HG03432 (cell line): ENCODE data around the gene SLC6A3.

ENCODE experiments used
- ATAC-seq: cut with Tn5 transposase; IDR thresholded peaks from one replicate; pipeline ENCODE4 v1.9.1; 2021; ENCODE audit warnings: mild to moderate bottlenecking, moderate library complexity; ENCODE audit not compliant: unreplicated experiment

Gene SLC6A3

DNA sequence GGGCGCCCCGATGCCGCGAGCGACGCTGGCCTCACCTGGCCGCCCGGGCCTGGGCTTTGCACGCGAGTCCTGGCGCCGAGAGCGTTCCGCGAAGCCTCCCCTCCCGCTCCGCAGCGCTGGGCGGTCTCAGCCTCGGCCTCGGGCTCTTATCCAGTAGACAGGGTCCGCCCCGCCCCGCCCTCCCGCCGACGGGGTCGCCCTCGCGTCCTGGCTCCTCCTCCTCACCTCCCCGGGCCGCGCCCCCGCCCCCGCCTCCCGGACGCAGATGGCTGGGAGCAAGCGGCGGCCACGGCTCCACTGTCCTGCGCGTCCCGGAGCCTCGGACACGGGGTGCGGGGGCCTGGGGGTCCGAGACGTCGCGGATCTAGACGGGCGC, at the start of gene SLC6A3:
SLC6A3 (minus strand) TSS at position 128 of the 376 bp plus-strand sequence. CDS start 2,243 bp downstream, outside the sequence.
- ATAC-seq, result no peak

DNA sequence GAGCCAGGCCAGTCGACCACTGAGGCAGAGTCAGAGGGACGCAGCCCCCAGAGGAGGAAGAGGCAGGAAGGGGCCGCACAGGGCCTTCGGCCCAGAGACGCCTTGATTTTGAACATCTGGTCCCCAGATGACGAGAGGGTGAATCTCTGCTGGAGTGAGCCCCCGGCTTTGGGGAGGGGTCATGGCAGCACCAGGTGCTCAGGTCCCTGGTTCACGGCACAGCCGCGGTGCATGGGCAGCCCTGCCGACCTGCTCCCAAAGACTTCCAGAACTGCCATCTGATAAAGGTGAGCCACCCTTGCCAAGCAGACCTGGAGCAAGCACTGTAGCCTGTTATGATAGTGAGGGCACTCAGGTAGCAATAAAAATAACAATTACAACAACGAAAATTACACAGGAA, 48.7 kb upstream of the SLC6A3 start:
- ATAC-seq, result no peak

DNA sequence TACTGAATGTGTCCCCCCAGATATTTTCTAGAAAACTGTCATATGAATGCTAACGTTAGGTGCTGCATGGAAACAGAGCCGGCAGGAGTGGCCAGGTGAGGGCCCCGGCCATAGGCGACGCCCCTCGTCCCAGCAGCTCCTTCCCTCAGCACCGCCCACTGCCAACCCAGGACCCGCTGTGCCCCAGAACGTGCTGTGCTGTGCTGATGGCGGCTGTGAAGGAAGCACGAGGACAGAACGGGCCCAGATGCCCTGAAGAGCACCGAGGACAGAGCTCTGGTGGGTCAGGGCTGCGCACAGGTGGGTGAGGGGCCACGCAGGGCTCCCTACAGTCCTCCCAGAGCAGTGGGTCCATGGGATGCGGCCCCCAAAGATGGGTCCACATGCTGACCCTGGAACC, 48.2 kb upstream of the SLC6A3 start:
- no peak for ATAC-seq

DNA sequence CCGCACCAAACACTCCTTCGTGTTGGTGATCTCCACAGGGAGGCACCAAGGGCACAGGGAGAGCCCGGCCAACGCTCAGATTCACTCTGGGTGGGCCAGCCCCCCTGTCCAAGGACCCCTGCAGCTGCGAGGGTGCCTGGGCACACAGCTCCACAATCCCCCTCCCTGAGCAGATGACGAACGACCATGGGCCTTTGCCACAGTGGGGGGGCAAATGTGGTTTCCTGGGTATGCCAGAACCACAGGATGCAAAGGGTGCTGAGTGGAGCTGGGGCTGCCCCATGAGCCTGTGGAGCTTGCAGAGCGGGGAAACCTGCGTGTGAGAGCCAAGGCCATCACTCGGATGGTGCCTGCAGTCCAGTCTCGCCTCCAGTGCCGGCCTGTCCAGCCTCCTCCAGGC, 47.5 kb upstream of the SLC6A3 start:
- no peak for ATAC-seq

DNA sequence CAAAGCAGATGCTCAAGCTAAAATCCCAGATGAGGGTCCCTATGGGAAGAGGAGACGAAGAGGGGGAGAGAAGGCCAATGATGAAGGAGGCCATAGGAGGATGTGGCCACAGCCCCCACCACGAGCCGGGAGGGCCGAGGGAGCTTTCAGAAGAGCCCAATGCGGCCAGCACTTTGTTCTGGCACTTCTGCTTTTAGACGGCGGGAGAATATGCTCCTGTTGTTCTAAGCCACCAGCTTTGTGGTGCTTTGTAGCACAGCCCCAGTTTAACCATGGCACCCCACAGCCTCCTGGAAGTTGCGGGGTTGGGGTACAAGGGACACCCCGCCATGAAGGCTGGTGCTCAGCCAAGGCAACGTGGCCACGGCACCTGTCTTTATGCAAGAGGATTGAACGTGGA, 45.1 kb upstream of the SLC6A3 start:
- ATAC-seq, result no peak

DNA sequence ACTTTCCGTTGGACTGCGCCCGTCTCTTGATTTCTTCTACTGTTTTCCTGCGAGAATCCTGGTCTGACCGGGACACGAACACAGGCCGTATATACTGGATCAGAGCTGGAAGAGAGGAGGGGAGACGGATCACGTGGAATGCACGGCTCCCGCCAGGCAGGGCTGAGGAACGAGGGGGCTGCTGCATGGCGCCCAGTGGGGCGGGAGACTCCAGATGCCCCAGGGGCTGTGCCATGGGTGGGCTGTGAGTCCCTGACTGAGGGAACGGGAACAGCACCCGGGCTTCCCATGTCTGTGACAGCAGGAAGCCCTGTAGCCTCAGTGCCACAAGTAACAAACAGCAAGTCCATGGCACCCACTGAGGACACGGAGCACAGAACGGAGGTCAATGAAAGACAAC, 44.5 kb upstream of the SLC6A3 start:
- ATAC-seq, result no peak

- ATAC-seq, result peak; percentile 49
Observed at GRCh38 chr5:1488882-1489680, 43.8 kb upstream of the SLC6A3 start.

- ATAC-seq, result no peak
Observed at GRCh38 chr5:1487079-1487764, 42.0 kb upstream of the SLC6A3 start.

GRCh38 chr5:1486271-1486670, 41.0 kb upstream of the SLC6A3 start:
- ATAC-seq, result no peak

DNA sequence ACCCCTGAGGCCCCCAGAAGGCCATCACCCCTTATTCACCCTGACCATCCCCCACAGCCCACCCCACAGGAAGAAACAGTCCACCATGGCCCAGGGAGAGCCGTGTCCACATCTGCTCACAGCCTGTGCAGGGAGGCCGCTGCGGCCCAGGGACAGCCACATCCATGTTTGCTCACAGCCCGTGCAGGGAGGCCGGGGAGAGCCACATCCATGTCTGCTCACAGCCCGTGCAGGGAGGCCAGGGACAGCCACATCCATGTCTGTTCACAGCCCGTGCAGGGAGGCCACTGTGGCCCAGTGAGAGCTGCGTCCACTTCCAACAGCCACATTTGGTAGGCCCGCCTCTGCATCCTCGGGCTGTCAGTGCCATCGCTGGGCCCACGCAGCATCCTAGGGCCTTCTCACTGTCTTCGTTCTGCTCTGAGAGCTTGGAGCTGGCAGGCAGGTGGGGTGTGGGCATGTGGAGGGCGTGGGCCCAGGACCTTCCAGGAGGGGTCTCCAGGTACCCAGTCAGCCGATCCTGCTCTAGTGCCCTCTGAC, 40.4 kb upstream of the SLC6A3 start:
- ATAC-seq, result no peak

- peak; percentile 65 for ATAC-seq
Observed at GRCh38 chr5:1484730-1485578, 39.7 kb upstream of the SLC6A3 start.

- no peak for ATAC-seq
Observed at GRCh38 chr5:1483856-1484729, 38.9 kb upstream of the SLC6A3 start.

DNA sequence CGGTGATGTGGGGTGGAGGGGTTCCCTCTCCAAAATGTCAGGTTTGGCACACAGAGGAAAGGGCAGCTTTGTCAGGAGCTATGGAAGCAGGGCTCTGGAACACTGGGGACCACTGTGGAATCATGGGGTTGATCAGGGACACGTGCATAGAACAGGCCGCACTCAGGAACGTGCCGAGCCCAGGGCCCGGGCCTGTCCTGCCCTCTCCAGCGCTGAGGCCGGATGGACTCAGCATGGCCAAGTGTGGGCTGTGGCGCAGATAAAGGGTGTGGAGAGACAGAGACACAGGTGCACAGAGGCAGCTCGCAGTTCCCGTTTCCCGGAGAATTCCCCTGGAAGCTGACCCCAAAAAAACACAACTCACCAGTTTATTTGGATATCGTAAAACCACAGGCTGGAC, 37.8 kb upstream of the SLC6A3 start:
- no peak for ATAC-seq

DNA sequence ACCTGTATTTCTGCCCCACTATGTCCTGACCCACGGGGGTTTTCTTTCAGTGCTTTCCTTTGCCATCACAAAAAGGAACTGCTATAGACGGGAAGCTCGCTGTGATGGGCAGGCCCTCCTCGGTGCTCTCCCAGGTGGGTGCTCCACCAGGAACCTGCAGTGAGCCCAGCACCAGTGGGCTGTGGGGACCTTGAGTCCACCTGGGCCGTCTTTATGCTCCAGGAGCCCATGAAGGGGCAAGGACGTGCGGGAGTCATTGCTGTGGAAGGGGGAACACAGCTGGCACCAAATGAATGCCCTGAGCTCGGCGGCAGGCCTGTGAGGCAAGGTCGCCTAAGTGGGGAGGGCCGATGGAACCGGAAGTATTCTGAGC, 36.7 kb upstream of the SLC6A3 start:
- no peak for ATAC-seq

- ATAC-seq, result no peak
Observed at GRCh38 chr5:1481266-1481958, 36.2 kb upstream of the SLC6A3 start.

DNA sequence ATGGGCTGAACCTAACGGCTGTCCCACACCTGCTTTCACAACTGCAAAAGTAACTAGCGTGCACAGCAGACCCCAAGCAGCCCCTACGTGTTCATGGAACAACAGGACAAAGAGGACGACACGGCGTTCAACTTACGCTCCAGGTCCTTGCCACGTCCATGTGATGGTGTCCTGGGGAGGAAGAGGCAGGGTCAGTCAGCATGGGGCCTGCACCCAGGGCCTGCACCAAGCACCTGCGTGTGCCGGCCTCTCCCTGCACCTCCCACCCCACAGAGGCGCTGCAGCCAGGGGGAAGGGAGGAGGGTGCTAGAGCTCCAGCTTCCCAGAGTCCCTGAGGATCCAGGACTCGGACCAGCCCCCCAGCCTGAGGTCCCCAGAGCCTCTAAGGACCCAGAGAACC, 35.6 kb upstream of the SLC6A3 start:
- ATAC-seq, result no peak

DNA sequence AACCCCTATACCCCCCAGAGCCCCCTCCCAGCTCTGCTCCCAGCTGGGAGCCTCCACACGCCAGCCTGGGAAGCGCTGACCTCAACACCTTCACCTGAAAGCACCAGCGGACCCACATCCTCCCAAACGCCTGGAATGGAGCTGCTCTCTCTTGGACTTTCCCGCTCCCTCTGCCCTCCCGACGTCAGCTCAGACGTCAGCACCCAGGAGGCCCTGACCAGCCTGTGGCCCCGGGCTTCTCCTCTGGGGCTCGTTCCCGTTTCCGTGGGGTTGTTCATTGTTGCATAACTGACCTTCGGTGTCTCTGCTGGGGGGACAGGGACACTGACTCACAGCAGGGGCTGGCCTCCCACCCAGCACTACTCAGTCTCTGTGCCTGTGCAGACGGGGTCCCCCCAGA, 35.0 kb upstream of the SLC6A3 start:
- no peak for ATAC-seq

GRCh38 chr5:1479581-1480188, 34.4 kb upstream of the SLC6A3 start:
- no peak for ATAC-seq

- ATAC-seq, result no peak
Observed at GRCh38 chr5:1479066-1479465, 33.8 kb upstream of the SLC6A3 start.
